GM21390 (cell line): ENCODE data around the gene LRP1.

Experiments used
- ATAC-seq: cut with Tn5 transposase; IDR thresholded peaks from one replicate; pipeline ENCODE4 v1.9.1; 2021; ENCODE audit not compliant: unreplicated experiment

LRP1 gene

DNA sequence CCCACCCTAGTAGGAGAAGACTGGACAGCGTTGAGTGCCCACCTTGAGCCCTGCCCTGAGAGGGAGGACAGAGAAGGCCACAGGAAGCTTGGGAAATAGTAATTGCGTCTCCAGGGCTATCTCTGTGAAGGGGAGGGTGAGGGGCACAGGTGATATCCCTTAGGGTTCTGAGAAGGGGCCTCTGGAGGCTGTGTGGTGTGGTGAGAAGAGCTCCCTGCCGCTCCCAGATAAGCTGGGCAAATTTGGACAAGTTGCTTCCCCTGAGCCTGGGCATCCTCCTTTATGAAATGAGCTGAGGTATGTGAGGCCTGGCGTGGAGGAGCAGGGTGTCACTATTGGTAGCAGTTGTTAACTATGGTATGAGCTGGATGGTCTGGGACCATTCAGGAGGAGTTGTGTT is 42.6 kb downstream of the LRP1 start:
- ATAC-seq: no peak

DNA sequence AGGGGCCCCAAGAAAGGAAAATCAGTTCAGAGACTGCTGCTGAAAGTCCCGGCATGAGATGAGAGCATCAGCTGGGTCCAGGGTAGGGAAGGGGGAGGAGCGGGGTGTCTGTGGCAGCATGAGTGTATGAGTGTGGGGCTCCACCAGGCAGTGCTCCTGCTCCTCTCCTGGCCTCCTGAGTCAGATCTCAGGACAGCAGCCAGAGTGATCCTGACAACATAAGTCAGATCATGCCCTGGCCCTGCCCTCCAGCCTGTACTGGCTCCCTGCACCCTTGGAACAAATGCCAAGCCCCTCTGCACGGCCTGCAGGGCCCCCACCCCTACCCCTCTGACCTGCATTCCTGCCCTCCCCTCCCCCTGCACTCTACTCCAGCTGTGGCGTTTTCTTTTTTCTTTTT is 43.4 kb downstream of the LRP1 start:
- no peak for ATAC-seq

- no peak for ATAC-seq
Measured at GRCh38 chr12:57173089-57173488, 44.8 kb downstream of the LRP1 start.

DNA sequence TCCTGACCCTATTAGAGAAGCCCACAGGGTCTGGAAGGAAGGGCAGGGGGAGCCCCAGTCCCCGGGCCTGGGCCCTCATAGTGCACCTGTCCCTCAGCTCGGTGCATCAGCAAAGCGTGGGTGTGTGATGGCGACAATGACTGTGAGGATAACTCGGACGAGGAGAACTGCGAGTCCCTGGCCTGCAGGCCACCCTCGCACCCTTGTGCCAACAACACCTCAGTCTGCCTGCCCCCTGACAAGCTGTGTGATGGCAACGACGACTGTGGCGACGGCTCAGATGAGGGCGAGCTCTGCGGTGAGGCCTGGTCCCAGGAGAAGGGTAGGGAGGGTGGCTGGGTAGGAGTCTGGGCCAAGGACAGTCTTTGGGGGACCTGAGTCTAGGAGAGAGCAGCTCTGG is 45.4 kb downstream of the LRP1 start:
- ATAC-seq: no peak

DNA sequence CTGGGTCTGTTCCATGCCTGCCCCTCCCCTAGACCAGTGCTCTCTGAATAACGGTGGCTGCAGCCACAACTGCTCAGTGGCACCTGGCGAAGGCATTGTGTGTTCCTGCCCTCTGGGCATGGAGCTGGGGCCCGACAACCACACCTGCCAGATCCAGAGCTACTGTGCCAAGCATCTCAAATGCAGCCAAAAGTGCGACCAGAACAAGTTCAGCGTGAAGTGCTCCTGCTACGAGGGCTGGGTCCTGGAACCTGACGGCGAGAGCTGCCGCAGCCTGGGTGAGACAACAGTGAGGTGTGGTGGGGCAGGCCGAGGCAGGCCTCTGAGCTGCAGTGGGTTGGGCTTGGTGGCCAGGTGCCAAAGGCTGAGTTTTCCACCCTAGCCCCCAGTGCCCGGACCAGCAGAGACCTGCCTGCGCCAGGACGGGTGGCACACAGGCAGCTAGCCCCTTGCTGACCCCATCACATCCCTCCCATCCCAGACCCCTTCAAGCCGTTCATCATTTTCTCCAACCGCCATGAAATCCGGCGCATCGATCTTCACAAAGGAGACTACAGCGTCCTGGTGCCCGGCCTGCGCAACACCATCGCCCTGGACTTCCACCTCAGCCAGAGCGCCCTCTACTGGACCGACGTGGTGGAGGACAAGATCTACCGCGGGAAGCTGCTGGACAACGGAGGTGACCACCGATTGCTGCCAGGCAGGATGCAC is 47.3 kb downstream of the LRP1 start:
- no peak for ATAC-seq

DNA sequence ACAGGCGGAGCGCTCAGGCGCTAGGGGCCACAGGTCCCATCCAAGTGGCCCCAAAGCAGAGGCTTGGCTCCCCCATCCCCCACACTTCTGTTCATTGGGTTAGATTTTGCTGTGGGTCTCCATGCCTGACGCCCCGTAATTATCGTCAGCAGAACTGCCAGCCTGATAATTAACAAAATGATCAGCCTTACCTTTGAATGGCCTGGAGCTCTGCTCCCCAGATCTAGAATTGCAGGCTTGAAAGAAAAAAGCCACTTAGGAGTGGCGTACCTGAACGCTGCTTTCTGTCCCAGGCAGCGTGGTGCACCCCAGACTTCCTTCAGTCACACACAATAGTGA is 47.8 kb downstream of the LRP1 start:
- ATAC-seq: no peak

GRCh38 chr12:57176846-57177245 is 48.6 kb downstream of the LRP1 start:
- no peak for ATAC-seq

- ATAC-seq: no peak
Measured at GRCh38 chr12:57177354-57177753, 49.1 kb downstream of the LRP1 start.

DNA sequence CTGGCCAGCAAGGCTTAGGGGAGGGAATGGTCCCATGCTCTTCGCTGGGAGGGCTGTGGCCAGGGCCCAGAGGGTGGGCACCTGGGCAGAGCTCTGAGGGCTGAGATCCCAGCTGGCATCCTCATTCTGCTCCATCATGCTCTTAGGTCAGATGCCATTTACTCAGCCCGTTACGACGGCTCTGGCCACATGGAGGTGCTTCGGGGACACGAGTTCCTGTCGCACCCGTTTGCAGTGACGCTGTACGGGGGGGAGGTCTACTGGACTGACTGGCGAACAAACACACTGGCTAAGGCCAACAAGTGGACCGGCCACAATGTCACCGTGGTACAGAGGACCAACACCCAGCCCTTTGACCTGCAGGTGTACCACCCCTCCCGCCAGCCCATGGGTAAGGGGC is 49.9 kb downstream of the LRP1 start:
- ATAC-seq: no peak

- ATAC-seq: no peak
Measured at GRCh38 chr12:57179331-57180086, 51.2 kb downstream of the LRP1 start.

DNA sequence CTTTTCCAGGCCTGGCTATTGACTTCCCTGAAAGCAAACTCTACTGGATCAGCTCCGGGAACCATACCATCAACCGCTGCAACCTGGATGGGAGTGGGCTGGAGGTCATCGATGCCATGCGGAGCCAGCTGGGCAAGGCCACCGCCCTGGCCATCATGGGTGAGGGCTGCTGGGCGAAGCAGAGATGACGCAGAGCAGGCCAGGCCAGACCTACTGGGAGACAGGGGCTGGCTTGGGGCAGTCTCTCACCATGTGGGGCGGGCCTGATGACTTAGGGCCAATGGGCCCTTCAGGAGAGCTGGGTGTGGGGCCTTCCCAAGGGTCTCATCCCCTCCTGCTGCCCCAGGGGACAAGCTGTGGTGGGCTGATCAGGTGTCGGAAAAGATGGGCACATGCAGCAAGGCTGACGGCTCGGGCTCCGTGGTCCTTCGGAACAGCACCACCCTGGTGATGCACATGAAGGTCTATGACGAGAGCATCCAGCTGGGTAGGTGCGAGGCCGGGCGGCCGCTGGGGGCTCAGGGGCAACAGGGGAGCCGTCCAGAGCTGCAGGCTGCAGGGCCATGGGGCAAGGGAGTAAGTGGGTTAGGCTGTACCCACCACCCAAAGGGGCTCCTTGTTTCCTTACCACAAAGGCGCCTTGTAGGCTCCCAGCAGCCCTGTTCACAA is 52.2 kb downstream of the LRP1 start:
- ATAC-seq: no peak

DNA sequence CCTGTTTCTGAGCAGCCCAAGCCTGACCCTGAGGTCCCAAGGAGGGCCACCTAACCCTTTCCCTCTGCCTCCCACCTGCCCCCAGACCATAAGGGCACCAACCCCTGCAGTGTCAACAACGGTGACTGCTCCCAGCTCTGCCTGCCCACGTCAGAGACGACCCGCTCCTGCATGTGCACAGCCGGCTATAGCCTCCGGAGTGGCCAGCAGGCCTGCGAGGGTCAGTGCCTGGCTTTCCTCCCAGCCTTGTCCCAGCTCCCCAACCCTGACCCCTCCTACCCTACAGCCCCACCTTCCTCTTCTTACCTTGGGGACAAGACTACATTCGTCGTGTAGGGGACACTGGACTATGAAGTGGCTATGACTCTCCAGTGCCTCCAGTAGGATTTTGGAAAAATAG is 52.8 kb downstream of the LRP1 start:
- ATAC-seq: no peak

DNA sequence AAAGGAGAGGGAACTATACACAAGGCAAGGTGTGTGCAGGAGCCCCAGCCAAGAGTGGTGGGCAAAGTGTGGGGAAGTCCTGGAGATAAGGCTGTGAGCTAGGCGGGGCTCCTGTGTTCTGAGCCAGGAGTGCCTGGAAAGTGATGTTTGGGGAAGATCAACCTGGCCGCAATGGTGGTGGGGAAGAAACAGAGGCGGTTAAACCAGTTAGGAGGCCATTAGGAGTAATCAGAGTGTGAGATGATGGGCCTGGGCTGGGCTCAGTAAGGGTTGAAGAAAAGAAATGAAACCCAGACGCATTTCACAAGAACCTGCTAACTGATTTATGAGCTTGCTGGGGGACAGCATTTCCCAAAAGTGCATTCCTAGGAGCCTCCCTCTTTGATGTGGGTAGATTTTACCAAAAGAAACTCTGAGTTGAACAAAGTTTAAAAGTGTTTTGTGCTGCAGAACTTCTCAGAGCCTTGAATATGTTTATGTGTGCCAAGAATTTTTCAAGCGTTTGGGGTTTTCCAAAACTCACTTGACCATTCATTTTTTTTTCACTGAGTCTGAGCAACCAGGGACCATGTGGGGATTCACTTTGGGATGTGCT is 53.4 kb downstream of the LRP1 start:
- no peak for ATAC-seq

GRCh38 chr12:57182918-57183575 is 54.8 kb downstream of the LRP1 start:
- peak; percentile 86 for ATAC-seq

GRCh38 chr12:57183939-57184725 is 55.8 kb downstream of the LRP1 start:
- no peak for ATAC-seq

DNA sequence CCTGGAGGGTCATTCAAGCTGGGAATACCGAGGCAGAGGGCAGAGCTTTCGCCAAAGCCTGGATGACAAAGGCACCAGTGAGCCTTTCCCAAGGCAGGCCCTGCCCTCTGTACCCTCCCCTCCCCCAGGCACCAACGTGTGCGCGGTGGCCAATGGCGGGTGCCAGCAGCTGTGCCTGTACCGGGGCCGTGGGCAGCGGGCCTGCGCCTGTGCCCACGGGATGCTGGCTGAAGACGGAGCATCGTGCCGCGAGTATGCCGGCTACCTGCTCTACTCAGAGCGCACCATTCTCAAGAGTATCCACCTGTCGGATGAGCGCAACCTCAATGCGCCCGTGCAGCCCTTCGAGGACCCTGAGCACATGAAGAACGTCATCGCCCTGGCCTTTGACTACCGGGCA is 57.1 kb downstream of the LRP1 start:
- no peak for ATAC-seq

DNA sequence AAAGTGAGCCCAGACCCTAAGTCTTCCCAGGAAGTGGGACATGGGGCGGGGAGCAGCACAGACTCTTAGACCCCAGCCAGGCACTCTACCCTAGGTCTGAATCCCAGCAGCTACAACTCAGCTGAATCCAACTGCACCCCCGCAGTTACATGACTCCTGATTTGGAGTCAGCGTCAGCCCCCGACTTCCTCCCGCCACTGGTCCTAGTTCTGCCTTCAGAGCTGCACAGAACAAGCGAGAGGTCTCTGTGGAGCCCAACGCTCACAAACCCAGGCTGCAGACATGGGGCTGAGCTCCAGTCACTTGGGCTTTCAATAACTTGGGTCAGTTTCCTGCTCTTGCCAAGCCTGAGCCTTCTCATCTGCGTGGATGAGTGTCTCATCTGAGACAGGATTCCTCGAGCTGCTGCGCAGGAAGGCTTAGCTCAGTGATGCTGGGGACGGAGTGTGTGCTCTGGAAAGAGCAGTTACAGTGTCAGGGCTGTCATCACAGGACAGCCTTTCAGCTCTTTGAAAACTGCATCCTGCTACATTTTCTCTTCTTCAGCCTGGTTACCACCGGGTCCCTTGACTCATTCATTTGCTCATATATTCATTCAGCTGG is 57.7 kb downstream of the LRP1 start:
- ATAC-seq: no peak

DNA sequence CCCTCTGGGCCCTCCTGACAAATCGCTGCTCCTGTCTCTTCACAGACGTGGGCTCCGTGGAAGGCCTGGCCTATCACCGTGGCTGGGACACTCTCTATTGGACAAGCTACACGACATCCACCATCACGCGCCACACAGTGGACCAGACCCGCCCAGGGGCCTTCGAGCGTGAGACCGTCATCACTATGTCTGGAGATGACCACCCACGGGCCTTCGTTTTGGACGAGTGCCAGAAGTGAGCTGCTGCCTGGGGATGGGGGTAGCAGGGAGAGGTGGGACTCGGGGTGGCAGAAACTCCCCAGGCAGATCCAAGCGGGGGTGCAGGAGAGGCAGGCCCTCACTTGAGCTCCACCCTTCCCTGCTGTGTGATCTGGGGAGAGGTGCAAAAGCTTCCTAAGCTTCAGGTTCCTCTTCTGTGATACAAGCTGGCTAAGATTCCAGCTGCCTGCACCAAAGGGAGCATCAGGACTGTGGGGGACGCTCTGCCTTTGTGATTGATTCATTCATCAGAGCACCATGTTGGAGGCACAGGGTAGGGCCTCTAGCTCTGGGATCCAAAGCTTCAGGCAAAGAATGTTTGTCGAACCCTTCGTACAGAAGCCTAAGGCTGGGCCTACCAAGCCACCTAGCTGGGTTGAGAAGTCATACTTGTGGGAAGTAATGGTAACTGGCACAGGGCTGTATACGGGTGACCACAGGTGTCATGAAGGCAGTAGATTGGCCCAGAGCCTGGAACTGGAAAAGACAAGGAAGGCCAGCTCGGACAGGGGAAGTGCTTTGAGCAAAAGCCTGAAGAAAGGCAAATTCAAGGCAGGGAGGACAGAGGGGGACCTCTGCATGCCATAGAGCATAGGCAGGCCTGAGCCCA is 59.2 kb downstream of the LRP1 start:
- no peak for ATAC-seq

DNA sequence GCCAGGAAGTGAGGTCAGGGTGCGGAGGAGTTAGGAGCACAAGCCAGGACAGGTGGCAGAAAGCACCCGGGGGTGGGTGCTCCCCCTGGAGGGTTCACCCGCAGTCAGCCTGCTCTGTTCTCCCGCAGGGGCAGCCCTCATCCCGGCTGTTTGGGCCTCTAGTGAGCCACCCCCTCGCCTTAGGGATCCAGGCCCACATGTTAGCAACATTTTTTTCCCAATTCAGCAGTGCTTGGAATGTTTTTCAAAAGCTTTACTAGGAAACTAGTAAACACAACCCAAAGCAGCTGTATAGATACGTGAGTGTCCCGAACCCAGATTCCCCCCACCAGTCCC is 59.8 kb downstream of the LRP1 start:
- ATAC-seq: no peak
